Activated naive CD4-positive, alpha-beta T cell treated with anti-CD3 and anti-CD28 coated beads, Interleukin-2, amount 50 U/mL, for 72 hours (primary cell): ENCODE data around the gene SUFU. TPM values are rescaled to one million over a fixed set of nuclear protein-coding genes. Genes with fewer than 3 reads are reported as not detected.

Experiments used
- total RNA-seq, 2 donors: library from RNA; stranded (reverse); gene quantifications; one replicate each; pipeline ENCODE4 v1.2.3, GENCODE V29; 2022

SUFU gene
- total RNA-seq, 2 donors from 2014 or later = 9.1 to 9.9 TPM

Other genes with a start within 250 kb of the SUFU start
- 100 to 1,000 TPM; 213 to 251 TPM for gene NFKB2, start 108.3 kb upstream of the SUFU start, total RNA-seq
- gene PSD, start 85.2 kb upstream of the SUFU start, total RNA-seq = 10 to 100 TPM in 1 of 2 donors, 1 to 10 TPM in 1; 8.7 to 13.3 TPM
- 10 to 100 TPM; 12.9 to 27.4 TPM for gene FBXL15, start 83.1 kb upstream of the SUFU start, total RNA-seq
- 10 to 100 TPM; 38.7 to 73.9 TPM for gene CUEDC2, start 71.4 kb upstream of the SUFU start, total RNA-seq
- gene C10orf95, start 52.4 kb upstream of the SUFU start, total RNA-seq = under 1 TPM in 1 of 2 donors, not detected in 1; 0.30 TPM
- 10 to 100 TPM; 48.9 to 97.4 TPM for gene ACTR1A, start 1.3 kb upstream of the SUFU start, total RNA-seq
- gene TRIM8, start 140.5 kb downstream of the SUFU start, total RNA-seq = 10 to 100 TPM; 22.9 to 47.3 TPM
- gene ARL3, start 210.4 kb downstream of the SUFU start, total RNA-seq = 1 to 10 TPM; 5.7 to 6.8 TPM
- 10 to 100 TPM in 1 of 2 donors, 1 to 10 TPM in 1; 8.3 to 16.5 TPM for gene SFXN2, start 210.7 kb downstream of the SUFU start, total RNA-seq
- 10 to 100 TPM; 15.7 to 16.7 TPM for gene WBP1L, start 240.0 kb downstream of the SUFU start, total RNA-seq